PFSK-1 (cell line): ENCODE data around the gene RNF121. TPM values are rescaled to one million over a fixed set of nuclear protein-coding genes. Genes with fewer than 3 reads are reported as not detected.

Source experiments
- FOXP2 ChIP-seq: optimal IDR thresholded peaks from 2 replicates; pipeline ENCODE3; 2011; ENCODE audit warnings: borderline replicate concordance, control low read depth, inconsistent platforms; ENCODE audit not compliant: insufficient read depth; ENCODE audit errors: extremely low read length, extremely low read depth
- POLR2AphosphoS5 ChIP-seq: IDR thresholded peaks from 2 replicates; pipeline ENCODE4 v1.6.1; 2012; ENCODE audit warnings: low read depth, mild to moderate bottlenecking, control low read depth, low read length, moderate library complexity
- SIN3A ChIP-seq: IDR thresholded peaks from 2 replicates; pipeline ENCODE4 v1.6.1; 2012; ENCODE audit warnings: mild to moderate bottlenecking, low read length, moderate library complexity, borderline replicate concordance; ENCODE audit not compliant: insufficient read depth
- TAF1 ChIP-seq: IDR thresholded peaks from 2 replicates; pipeline ENCODE4 v1.6.1; 2012; ENCODE audit warnings: low read length, control low read depth, borderline replicate concordance; ENCODE audit not compliant: insufficient read depth
- polyA plus RNA-seq: library from polyadenylated mRNA; unstranded; fragments of >200 nt; gene quantifications from one replicate; pipeline ENCODE4 v1.2.1, GENCODE V29; 2012; ENCODE audit warnings: low read depth, missing spikeins; ENCODE audit not compliant: insufficient read length
- TF ChIP-seq, protein P1 (sequence below), 2 experiments: IDR thresholded peaks; 2 replicates each; pipeline versions ENCODE4 v1.6.1 to v1.8.0; 2011 to 2012; ENCODE audit warnings: low read depth in 2 of 2, low read length in 2 of 2, control low read depth in 1 of 2, inconsistent platforms in 1 of 2, mild to moderate bottlenecking in 1 of 2, moderate library complexity in 1 of 2; ENCODE audit not compliant: insufficient read depth in 1 of 2

Gene RNF121
- polyA plus RNA-seq: 27.9 TPM

DNA sequence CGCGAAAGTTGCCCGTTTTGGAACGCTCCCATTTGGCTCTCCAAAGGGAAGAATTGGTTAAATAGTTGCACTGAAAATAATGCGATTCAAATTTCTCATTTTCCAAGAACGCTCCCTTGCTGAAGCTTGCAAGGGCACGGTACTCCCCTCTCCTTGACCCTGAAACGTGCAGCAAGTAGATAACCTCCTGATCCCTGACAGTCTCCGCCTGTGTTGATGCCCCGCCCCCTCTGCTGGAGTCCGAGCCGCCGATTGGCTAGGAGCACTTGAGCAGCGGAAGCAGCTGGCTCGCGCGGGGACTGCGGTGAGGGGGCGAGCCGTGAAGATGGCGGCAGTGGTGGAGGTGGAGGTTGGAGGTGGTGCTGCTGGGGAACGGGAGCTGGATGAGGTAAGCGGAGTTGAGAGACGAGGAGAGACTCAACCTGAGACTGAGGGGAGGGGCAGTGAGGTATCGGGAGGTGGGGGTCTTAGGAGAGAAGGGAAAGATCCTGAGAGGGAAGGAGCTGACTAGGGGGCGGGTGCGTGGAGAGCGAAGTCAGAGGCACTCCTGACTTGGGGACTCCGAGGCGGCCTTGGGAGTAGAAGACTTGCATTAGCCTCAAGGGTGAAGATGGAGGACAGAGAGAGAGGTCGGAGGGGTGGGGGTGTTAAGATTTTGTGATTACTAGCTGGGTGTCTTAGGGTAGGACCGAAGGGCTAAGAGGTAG lies at the start of gene RNF121:
TSS of gene RNF121 (plus strand) at position 310 of the 707 bp plus-strand sequence. CDS start at position 326, 16 bp downstream.
- TF ChIP-seq FOXP2: peak; percentile 74
- TF ChIP-seq, protein P1, sequence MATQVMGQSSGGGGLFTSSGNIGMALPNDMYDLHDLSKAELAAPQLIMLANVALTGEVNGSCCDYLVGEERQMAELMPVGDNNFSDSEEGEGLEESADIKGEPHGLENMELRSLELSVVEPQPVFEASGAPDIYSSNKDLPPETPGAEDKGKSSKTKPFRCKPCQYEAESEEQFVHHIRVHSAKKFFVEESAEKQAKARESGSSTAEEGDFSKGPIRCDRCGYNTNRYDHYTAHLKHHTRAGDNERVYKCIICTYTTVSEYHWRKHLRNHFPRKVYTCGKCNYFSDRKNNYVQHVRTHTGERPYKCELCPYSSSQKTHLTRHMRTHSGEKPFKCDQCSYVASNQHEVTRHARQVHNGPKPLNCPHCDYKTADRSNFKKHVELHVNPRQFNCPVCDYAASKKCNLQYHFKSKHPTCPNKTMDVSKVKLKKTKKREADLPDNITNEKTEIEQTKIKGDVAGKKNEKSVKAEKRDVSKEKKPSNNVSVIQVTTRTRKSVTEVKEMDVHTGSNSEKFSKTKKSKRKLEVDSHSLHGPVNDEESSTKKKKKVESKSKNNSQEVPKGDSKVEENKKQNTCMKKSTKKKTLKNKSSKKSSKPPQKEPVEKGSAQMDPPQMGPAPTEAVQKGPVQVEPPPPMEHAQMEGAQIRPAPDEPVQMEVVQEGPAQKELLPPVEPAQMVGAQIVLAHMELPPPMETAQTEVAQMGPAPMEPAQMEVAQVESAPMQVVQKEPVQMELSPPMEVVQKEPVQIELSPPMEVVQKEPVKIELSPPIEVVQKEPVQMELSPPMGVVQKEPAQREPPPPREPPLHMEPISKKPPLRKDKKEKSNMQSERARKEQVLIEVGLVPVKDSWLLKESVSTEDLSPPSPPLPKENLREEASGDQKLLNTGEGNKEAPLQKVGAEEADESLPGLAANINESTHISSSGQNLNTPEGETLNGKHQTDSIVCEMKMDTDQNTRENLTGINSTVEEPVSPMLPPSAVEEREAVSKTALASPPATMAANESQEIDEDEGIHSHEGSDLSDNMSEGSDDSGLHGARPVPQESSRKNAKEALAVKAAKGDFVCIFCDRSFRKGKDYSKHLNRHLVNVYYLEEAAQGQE (IDR thresholded peaks at IDR 0.05; ENCODE audit: insufficient read depth in 1 of 2, low read depth in 2 of 2, low read length in 2 of 2): 0 out of 4 replicates have a peak, but pooled peaks of 1 of the 2 experiments have one; percentile 16
- peak; percentile 86 for TF ChIP-seq POLR2AphosphoS5
- peak; percentile 94; the same call in 1 of the 2 replicates for TF ChIP-seq SIN3A
- TF ChIP-seq TAF1: peak; percentile 91

DNA sequence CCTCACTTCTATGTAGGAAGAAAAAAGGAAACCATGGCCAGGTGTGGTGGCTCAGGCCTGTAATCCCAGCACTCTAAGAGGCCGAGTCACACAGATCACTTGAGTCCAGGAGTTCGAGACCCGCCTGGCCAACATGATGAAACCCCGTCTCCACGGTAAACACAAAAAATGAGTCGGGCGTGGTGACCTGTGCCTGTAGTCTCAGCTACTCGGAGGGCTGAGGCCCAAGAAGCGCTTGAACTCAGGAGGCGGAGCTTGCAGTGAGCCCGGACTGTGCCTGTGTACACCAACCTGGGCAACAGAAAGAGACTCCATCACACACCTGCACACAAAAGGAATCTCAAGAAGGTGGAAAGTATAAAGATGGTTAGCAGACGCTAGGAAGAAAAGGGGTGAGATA lies 32.9 kb upstream of the RNF121 start:
- TF ChIP-seq POLR2AphosphoS5: no peak
- TF ChIP-seq, protein P1 (IDR thresholded peaks at IDR 0.05; ENCODE audit: insufficient read depth in 1 of 2, low read depth in 2 of 2, low read length in 2 of 2): no peak
- no peak for TF ChIP-seq FOXP2
- no peak for TF ChIP-seq SIN3A
- no peak for TF ChIP-seq TAF1

DNA sequence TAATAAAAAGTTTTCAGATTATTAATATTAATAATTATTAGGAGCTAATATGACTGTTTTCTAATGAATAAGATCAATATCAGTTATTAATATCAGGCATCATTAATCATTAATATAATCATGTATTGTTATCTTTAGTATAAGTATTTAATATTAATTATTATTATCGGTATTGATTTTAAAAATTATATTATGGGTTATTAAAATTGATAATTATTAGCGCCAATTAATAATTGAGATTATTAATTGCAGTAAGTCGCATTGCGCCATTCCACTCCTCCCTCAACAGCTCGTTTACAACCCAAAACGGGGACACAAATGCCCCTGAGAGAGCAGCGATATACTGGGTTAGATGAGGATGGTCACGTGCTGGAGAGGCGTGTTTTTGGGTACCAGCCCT lies 20.6 kb upstream of the RNF121 start:
- no peak for TF ChIP-seq POLR2AphosphoS5
- TF ChIP-seq, protein P1 (IDR thresholded peaks at IDR 0.05; ENCODE audit: insufficient read depth in 1 of 2, low read depth in 2 of 2, low read length in 2 of 2): no peak
- TF ChIP-seq SIN3A: no peak
- TF ChIP-seq FOXP2: no peak
- no peak for TF ChIP-seq TAF1

DNA sequence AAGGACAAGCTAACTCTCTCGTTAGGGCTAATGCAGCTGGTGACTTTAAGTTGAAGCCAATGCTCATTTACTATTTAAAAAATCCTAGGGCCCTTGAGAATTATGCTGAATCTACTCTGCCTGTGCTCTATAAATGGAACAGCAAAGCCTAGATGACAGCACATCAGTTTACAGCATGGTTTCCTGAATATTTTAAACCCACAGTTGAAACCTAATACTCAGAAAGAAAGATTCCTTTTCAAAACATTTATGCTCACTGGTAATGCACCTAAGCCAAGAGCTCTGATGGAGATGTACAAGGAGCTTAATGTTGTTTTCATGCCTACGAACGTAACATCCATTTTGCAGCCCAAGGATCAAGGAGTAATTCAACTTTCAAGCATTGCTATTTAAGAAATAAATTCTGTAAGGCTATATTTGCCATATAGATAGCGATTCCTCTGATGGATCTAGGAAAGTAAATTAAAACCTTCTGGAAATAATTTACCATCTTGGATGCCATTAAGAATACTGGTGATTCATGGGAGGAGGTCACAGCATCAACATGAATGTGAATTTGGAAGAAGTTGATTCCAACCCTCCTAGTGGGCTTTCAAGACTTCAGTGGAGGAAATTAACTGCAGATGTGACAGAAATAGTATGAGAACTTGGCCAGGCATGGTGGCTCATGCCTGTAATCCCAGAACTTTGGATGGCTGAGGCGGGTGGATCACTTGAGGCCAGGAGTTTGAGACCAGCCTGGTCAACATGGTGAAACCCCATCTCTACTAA lies 14.9 kb upstream of the RNF121 start:
- TF ChIP-seq POLR2AphosphoS5 (no peak), FOXP2 (no peak), TAF1 (no peak), SIN3A (no peak)
- TF ChIP-seq, protein P1 (IDR thresholded peaks at IDR 0.05; ENCODE audit: insufficient read depth in 1 of 2, low read depth in 2 of 2, low read length in 2 of 2): no peak
